Endodermal cell (in vitro differentiated cells): ENCODE results near the gene SLC24A1. TPM values are rescaled to one million over a fixed set of nuclear protein-coding genes. Genes with fewer than 3 reads are reported as not detected.

ENCODE experiments used
- DNase-seq: peaks from one replicate; pipeline ENCODE4 v3.0.0-alpha.2; 2017
- H3K27ac ChIP-seq: 2 replicates; pipeline ENCODE4 v1.5.1; 2013; ENCODE audit warnings: mild to moderate bottlenecking, low read depth, low read length, moderate library complexity
- H3K27me3 ChIP-seq: 2 replicates; pipeline ENCODE4 v1.6.1; 2013; ENCODE audit warnings: mild to moderate bottlenecking, low read length, moderate library complexity; ENCODE audit not compliant: insufficient read depth, control insufficient read depth, poor library complexity, severe bottlenecking
- H3K36me3 ChIP-seq: 2 replicates; pipeline ENCODE4 v1.7.0; 2013; ENCODE audit warnings: mild to moderate bottlenecking, low read length, moderate library complexity; ENCODE audit not compliant: control insufficient read depth, insufficient read depth
- H3K4me1 ChIP-seq: one replicate; pipeline ENCODE4 v1.7.0; 2013; ENCODE audit warnings: low read length; ENCODE audit not compliant: control insufficient read depth, insufficient read depth
- H3K4me3 ChIP-seq: 2 replicates; pipeline ENCODE4 v1.5.1; 2013; ENCODE audit warnings: mild to moderate bottlenecking, low read length, moderate library complexity
- H3K9ac ChIP-seq: 2 replicates; pipeline ENCODE4 v1.6.1; 2013; ENCODE audit warnings: mild to moderate bottlenecking, low read length, moderate library complexity; ENCODE audit not compliant: poor library complexity, severe bottlenecking; ENCODE audit errors: extremely low read depth
- H3K9me3 ChIP-seq: 2 replicates; pipeline ENCODE4 v1.6.1; 2013; ENCODE audit warnings: mild to moderate bottlenecking, low read length, moderate library complexity; ENCODE audit not compliant: control insufficient read depth
- H3K27ac Mint-ChIP-seq: 2 replicates; pipeline ENCODE4 v1.8.0; 2020; ENCODE audit warnings: mixed read lengths
- H3K27me3 Mint-ChIP-seq: 2 replicates; pipeline ENCODE4 v1.8.0; 2021; ENCODE audit warnings: mild to moderate bottlenecking, mixed read lengths; ENCODE audit not compliant: insufficient read depth
- H3K36me3 Mint-ChIP-seq: 2 replicates; pipeline ENCODE4 v1.8.0; 2020; ENCODE audit warnings: low read depth, mixed read lengths
- H3K4me1 Mint-ChIP-seq: 2 replicates; pipeline ENCODE4 v1.8.0; 2020; ENCODE audit warnings: mixed read lengths
- H3K4me3 Mint-ChIP-seq: 2 replicates; pipeline ENCODE4 v1.8.0; 2020; ENCODE audit warnings: mild to moderate bottlenecking, moderate library complexity, mixed read lengths
- H3K9me3 Mint-ChIP-seq: 2 replicates; pipeline ENCODE4 v1.8.0; 2020; ENCODE audit warnings: mild to moderate bottlenecking, mixed read lengths
- CTCF ChIP-seq: fragments of 200-600 bp; sonication (generic); conservative IDR thresholded peaks from 2 replicates; pipeline ENCODE4 v1.5.0; 2021; ENCODE audit warnings: antibody characterized with exemption, mild to moderate bottlenecking
- WGBS, 2 experiments: methylation state at CpG; one replicate each; pipeline versions ENCODE4 v1.1.5 to v1.1.7; 2013; ENCODE audit warnings: missing lambda C conversion rate in 2 of 2, mixed read lengths in 1 of 2; ENCODE audit not compliant: insufficient coverage in 1 of 2, insufficient read length in 1 of 2; 5-methylcytosine and 5-hydroxymethylcytosine counted together
- total RNA-seq, 2 donors: library from RNA; stranded (reverse); fragmentation: NEBNext Ultra II Directional in 1 of 2; extraction: Animal tissue kit (Norgen Biotek cat#: 25700) in 1 of 2; gene quantifications; 2 replicates in 1 of 2; 3 replicates in 1 of 2; pipeline ENCODE4 v1.2.1, GENCODE V29; 2021

The SLC24A1 gene
- total RNA-seq, 2 donors from 2014 or later, result 12.0 to 14.2 TPM

- peaks cover 67% of the 10 kb centered on the region for H3K36me3 Mint-ChIP-seq
- Histone ChIP-seq H3K27me3 (no peaks in the 10 kb centered on the region), H3K9ac (no peak overlapping the region), H3K27ac (no peak overlapping the region), H3K9me3 (no peaks in the 10 kb centered on the region), H3K36me3 (peaks cover 88% of the 10 kb centered on the region), H3K4me3 (no peak overlapping the region), H3K4me1 (no peaks in the 10 kb centered on the region)
- 84 to 100% methylated on average over 1 of the region's 1 CpG for WGBS, 2 experiments
- H3K4me1 Mint-ChIP-seq, result no peaks in the 10 kb centered on the region
- no peak overlapping the region for H3K27ac Mint-ChIP-seq
- DNase-seq, result no peak
- no peaks in the 10 kb centered on the region for H3K9me3 Mint-ChIP-seq
- no peak for TF ChIP-seq CTCF
- no peaks in the 10 kb centered on the region for H3K27me3 Mint-ChIP-seq
- H3K4me3 Mint-ChIP-seq, result no peak overlapping the region
These were observed 34.6 kb upstream of the SLC24A1 start for GRCh38 chr15:65587094-65587493.

- Histone ChIP-seq H3K36me3 (peaks cover 87% of the 10 kb centered on the region), H3K9ac (no peak overlapping the region), H3K27me3 (no peaks in the 10 kb centered on the region), H3K4me3 (no peak overlapping the region), H3K27ac (no peak overlapping the region), H3K9me3 (no peaks in the 10 kb centered on the region), H3K4me1 (no peaks in the 10 kb centered on the region)
- H3K27me3 Mint-ChIP-seq, result no peaks in the 10 kb centered on the region
- H3K4me1 Mint-ChIP-seq, result no peaks in the 10 kb centered on the region
- H3K9me3 Mint-ChIP-seq, result no peaks in the 10 kb centered on the region
- WGBS, 2 experiments, result 71 to 90% methylated on average over 1 to 2 of the region's 3 CpGs
- H3K27ac Mint-ChIP-seq, result no peak overlapping the region
- peak; percentile 81 for TF ChIP-seq CTCF
- no peak for DNase-seq
- H3K4me3 Mint-ChIP-seq, result no peak overlapping the region
- peaks cover 72% of the 10 kb centered on the region for H3K36me3 Mint-ChIP-seq
These were observed 25.8 kb upstream of the SLC24A1 start for GRCh38 chr15:65595960-65596359.

- Histone ChIP-seq H3K4me3 (no peak overlapping the region), H3K36me3 (peaks cover 83% of the 10 kb centered on the region), H3K9me3 (no peaks in the 10 kb centered on the region), H3K4me1 (no peaks in the 10 kb centered on the region), H3K27me3 (no peaks in the 10 kb centered on the region), H3K9ac (no peak overlapping the region), H3K27ac (no peak overlapping the region)
- TF ChIP-seq CTCF, result no peak
- Mint-ChIP-seq H3K27ac (peak overlapping the region; percentile 56), H3K36me3 (peaks cover 72% of the 10 kb centered on the region), H3K9me3 (no peaks in the 10 kb centered on the region), H3K4me3 (no peak overlapping the region), H3K4me1 (no peaks in the 10 kb centered on the region), H3K27me3 (no peaks in the 10 kb centered on the region)
- 92 to 93% methylated on average over 2 of the region's 2 CpGs for whole genome bisulfite sequencing, 2 experiments
- no peak for DNase-seq
These were observed 23.3 kb upstream of the SLC24A1 start for GRCh38 chr15:65598468-65598867.
